Pancreas (tissue), 10 donors: Measurements from ENCODE around the gene PPP2R2C. TPM values are rescaled to one million over a fixed set of nuclear protein-coding genes. Genes with fewer than 3 reads are reported as not detected.
A peak's percentile ranks its signal among the peaks of the same experiment; 100 is the strongest.

ENCODE experiments used
- ATAC-seq, 4 donors: fragments of 200-7000 bp; cut with Tn5 transposase; one replicate each; pipeline versions ENCODE4 v1.8.0 to v1.9.1; 2020; ENCODE audit warnings: mild to moderate bottlenecking in 4 of 4, moderate library complexity in 4 of 4
- DNase-seq, 6 donors: peaks; one replicate each; pipeline ENCODE4 v3.0.0-alpha.2; 2020
- FAIRE-seq: peaks from 2 replicates; lab custom pipeline; 2012; peaks lifted over from hg19 to GRCh38; lab: Jason Lieb, UNC
- H3K27ac ChIP-seq, 4 donors: fragments of 200-600 bp; sonication (generic); 1 replicate in 3 of 4; 2 replicates in 1 of 4; pipeline versions ENCODE4 v1.5.0 to v1.8.0; 2020
- H3K27me3 ChIP-seq, 4 donors: fragments of 200-600 bp; one replicate each; pipeline ENCODE4 v1.8.0; 2021
- H3K36me3 ChIP-seq, 3 donors: fragments of 200-600 bp; sonication (generic) in 1 of 3; one replicate each; pipeline versions ENCODE4 v1.5.0 to v1.8.0; 2020 to 2021
- H3K4me1 ChIP-seq, 3 donors: fragments of 200-600 bp; one replicate each; pipeline ENCODE4 v1.8.0; 2021
- H3K4me3 ChIP-seq, 4 donors: fragments of 200-600 bp; sonication (generic) in 2 of 4; one replicate each; pipeline versions ENCODE4 v1.5.0 to v1.8.0; 2020 to 2021
- H3K9me3 ChIP-seq, 4 donors: fragments of 200-600 bp; one replicate each; pipeline ENCODE4 v1.8.0; 2021
- CTCF ChIP-seq, 4 donors: fragments of 200-600 bp; sonication (generic) in 3 of 4; IDR thresholded peaks; one replicate each; pipeline versions ENCODE4 v1.5.0 to v1.8.0; 2021; ENCODE audit warnings: antibody characterized with exemption in 4 of 4
- WGBS, 2 donors: extraction: QIAGEN DNeasy Blood & Tissue Kit; methylation state at CpG; one replicate each; pipeline ENCODE4 v1.1.7; 2013; 5-methylcytosine and 5-hydroxymethylcytosine counted together
- intact Hi-C, 3 donors: fragments of 100-400 bp; cut with DNase I; formaldehyde crosslinking; loops; one replicate each; pipeline versions ENCODE4 v1.11.1 to v1.14.2; 2022
- polyA plus RNA-seq, 2 donors: library from polyadenylated mRNA; stranded (reverse); fragments of 200-250 nt; gene quantifications; one replicate each; pipeline ENCODE4 v1.2.3, GENCODE V29; 2013
- total RNA-seq, 6 donors: library from RNA; stranded (reverse); fragmentation: NEBNext Ultra II Directional in 4 of 6; extraction: Animal tissue kit (Norgen Biotek cat#: 25700) in 4 of 6; gene quantifications; one replicate each; pipeline versions ENCODE4 v1.2.1 to v1.2.4, GENCODE V29; 2021 to 2023
- donor health status: healthy with polysubstance abuse.
- donor health status: DM: no; HTN: no; CAD: no; lungs with moderate emphysema.
- donor health status: DM: no; HTN: no; CAD: no.
- donor health status: control.
- donor health status: control.
- donor health status: Bipolar disorder and iron deficiency.
- donor health status: DM: yes; HTN: yes; CAD: no.
- donor health status: DM: no; HTN: no; CAD: no.
- donor health status: DM: no; HTN: no; CAD: no.
- donor health status: DM: yes; HTN: yes; CAD: no.

Gene PPP2R2C
- total and polyA plus RNA-seq, 8 donors = 0.05 to 2.0 (median 0.55) TPM

GRCh38 chr4:6356076-6356560 is 116.3 kb downstream of the PPP2R2C start:
- Histone ChIP-seq H3K4me1 (no peaks in the 10 kb centered on the region), H3K36me3 (no peaks in the 10 kb centered on the region), H3K27me3 (no peaks in the 10 kb centered on the region), H3K27ac (no peak overlapping the region), H3K9me3 (no peaks in the 10 kb centered on the region), H3K4me3 (no peak overlapping the region)
- peak in 1 of 6 donors; percentile 32 for DNase-seq
- TF ChIP-seq CTCF (IDR thresholded peaks at IDR 0.05) = no peak
- intact Hi-C loops = no loop called here
- no peak for FAIRE-seq
- no peak for ATAC-seq
- WGBS, 2 donors = 59 to 60% methylated on average over 11 of the region's 11 CpGs

- Histone ChIP-seq H3K4me1 (no peaks in the 10 kb centered on the region), H3K9me3 (no peaks in the 10 kb centered on the region), H3K4me3 (no peak overlapping the region), H3K36me3 (no peaks in the 10 kb centered on the region), H3K27ac (no peak overlapping the region), H3K27me3 (no peaks in the 10 kb centered on the region)
- ATAC-seq (no peak), DNase-seq (no peak), FAIRE-seq (no peak)
- intact Hi-C loops = no loop called here
- 31 to 54% methylated on average over 3 of the region's 3 CpGs for WGBS, 2 donors
- no peak for TF ChIP-seq CTCF (IDR thresholded peaks at IDR 0.05)
Observed at GRCh38 chr4:6355052-6355451, 117.4 kb downstream of the PPP2R2C start.

- Histone ChIP-seq H3K4me3 (no peak overlapping the region), H3K27me3 (no peaks in the 10 kb centered on the region), H3K36me3 (no peaks in the 10 kb centered on the region), H3K4me1 (no peaks in the 10 kb centered on the region), H3K27ac (no peak overlapping the region), H3K9me3 (no peaks in the 10 kb centered on the region)
- 51 to 54% methylated on average over 8 of the region's 8 CpGs for WGBS, 2 donors
- no peak for FAIRE-seq
- intact Hi-C loops = no loop called here
- TF ChIP-seq CTCF (IDR thresholded peaks at IDR 0.05) = no peak
- ATAC-seq = no peak
- peak in 1 of 6 donors; percentile 17 for DNase-seq
Observed at GRCh38 chr4:6354626-6355025, 117.8 kb downstream of the PPP2R2C start.

- FAIRE-seq = no peak
- intact Hi-C loops = no loop called here
- DNase-seq = peak in 1 of 6 donors; percentile 55
- WGBS, 2 donors = 42 to 46% methylated on average over 15 of the region's 15 CpGs
- H3K36me3 ChIP-seq = no peaks in the 10 kb centered on the region
- no peak for ATAC-seq
- TF ChIP-seq CTCF (IDR thresholded peaks at IDR 0.05) = no peak
- no peak overlapping the region for H3K4me3 ChIP-seq
- H3K27ac ChIP-seq = no peak overlapping the region
- no peaks in the 10 kb centered on the region for H3K4me1 ChIP-seq
- no peaks in the 10 kb centered on the region for H3K9me3 ChIP-seq
- H3K27me3 ChIP-seq = no peaks in the 10 kb centered on the region
Observed at GRCh38 chr4:6354119-6354518, 118.3 kb downstream of the PPP2R2C start.

- 65 to 68% methylated on average over 13 of the region's 13 CpGs for WGBS, 2 donors
- no peak overlapping the region for H3K27ac ChIP-seq
- H3K4me3 ChIP-seq = no peak overlapping the region
- FAIRE-seq = no peak
- ATAC-seq = no peak
- no peaks in the 10 kb centered on the region for H3K9me3 ChIP-seq
- no peaks in the 10 kb centered on the region for H3K27me3 ChIP-seq
- no peaks in the 10 kb centered on the region for H3K36me3 ChIP-seq
- peak in 1 of 6 donors; percentile 29 for DNase-seq
- no peak for TF ChIP-seq CTCF (IDR thresholded peaks at IDR 0.05)
- H3K4me1 ChIP-seq = no peaks in the 10 kb centered on the region
- intact Hi-C loops = no loop called here
Observed at GRCh38 chr4:6352031-6352692, 120.3 kb downstream of the PPP2R2C start.
